ENCODE data around the gene OTUD7B.

OTUD7B gene

DNA sequence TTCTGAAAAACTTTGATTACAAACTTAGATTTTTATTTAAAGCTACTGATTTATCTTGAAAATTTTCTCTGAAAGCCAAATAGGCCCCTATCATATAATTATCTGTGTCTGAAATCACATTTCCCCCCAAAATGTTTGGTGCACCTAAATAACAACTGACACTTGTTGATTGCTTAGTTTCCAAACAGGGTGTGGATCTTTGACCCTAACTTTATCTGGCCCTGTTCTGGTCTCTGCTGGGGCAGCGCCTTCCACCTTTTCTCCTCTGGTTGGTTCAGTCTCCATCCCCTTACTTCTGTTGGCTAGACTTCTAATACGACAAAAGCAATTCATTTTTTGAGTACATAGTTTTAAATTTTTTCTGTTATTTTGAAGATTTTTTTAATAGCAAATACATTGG lies 10.2 kb upstream of the OTUD7B start:
- Histone ChIP-seq H3K27me3 (replicated peaks; ENCODE audit: control insufficient read depth, insufficient read depth, low read length) (no peaks in the 10 kb centered on the region), H3K4me3 (replicated peaks; ENCODE audit: low read depth, low read length) (no peak overlapping the region), H3K36me3 (ENCODE audit: control insufficient read depth, insufficient read depth, low read length) (no peaks in the 10 kb centered on the region)
- no peak for DNase-seq (ENCODE audit: extremely low read depth, insufficient read length)
- TF ChIP-seq, protein P1, sequence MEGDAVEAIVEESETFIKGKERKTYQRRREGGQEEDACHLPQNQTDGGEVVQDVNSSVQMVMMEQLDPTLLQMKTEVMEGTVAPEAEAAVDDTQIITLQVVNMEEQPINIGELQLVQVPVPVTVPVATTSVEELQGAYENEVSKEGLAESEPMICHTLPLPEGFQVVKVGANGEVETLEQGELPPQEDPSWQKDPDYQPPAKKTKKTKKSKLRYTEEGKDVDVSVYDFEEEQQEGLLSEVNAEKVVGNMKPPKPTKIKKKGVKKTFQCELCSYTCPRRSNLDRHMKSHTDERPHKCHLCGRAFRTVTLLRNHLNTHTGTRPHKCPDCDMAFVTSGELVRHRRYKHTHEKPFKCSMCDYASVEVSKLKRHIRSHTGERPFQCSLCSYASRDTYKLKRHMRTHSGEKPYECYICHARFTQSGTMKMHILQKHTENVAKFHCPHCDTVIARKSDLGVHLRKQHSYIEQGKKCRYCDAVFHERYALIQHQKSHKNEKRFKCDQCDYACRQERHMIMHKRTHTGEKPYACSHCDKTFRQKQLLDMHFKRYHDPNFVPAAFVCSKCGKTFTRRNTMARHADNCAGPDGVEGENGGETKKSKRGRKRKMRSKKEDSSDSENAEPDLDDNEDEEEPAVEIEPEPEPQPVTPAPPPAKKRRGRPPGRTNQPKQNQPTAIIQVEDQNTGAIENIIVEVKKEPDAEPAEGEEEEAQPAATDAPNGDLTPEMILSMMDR (IDR thresholded peaks at IDR 0.05; ENCODE audit: insufficient read depth, low read length, poor library complexity, severe bottlenecking), result no peak

DNA sequence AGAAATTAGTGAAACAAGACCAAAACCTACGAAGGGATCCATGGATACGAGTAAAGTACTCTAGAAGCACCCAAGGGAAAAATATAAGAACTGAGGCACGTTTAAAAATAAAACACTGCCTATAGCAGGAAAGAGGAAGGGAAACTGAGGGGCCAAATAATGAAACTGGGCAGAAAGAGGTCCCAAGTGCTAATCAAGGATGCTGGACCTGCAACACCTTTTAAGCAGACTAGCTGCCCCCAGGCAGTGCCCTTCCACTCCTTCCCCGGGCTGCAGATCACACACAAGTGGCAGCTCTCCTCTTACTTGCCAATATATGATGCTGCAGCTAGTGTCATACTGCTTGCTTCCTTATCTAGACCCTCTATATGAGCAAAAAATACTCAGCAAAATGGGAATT lies 7.6 kb upstream of the OTUD7B start:
- no peak overlapping the region for H3K4me3 ChIP-seq (replicated peaks; ENCODE audit: low read depth, low read length)
- no peak for DNase-seq (ENCODE audit: extremely low read depth, insufficient read length)
- no peaks in the 10 kb centered on the region for H3K27me3 ChIP-seq (replicated peaks; ENCODE audit: control insufficient read depth, insufficient read depth, low read length)
- TF ChIP-seq, protein P1 (IDR thresholded peaks at IDR 0.05; ENCODE audit: insufficient read depth, low read length, poor library complexity, severe bottlenecking), result no peak
- H3K36me3 ChIP-seq (ENCODE audit: control insufficient read depth, insufficient read depth, low read length), result no peaks in the 10 kb centered on the region

DNA sequence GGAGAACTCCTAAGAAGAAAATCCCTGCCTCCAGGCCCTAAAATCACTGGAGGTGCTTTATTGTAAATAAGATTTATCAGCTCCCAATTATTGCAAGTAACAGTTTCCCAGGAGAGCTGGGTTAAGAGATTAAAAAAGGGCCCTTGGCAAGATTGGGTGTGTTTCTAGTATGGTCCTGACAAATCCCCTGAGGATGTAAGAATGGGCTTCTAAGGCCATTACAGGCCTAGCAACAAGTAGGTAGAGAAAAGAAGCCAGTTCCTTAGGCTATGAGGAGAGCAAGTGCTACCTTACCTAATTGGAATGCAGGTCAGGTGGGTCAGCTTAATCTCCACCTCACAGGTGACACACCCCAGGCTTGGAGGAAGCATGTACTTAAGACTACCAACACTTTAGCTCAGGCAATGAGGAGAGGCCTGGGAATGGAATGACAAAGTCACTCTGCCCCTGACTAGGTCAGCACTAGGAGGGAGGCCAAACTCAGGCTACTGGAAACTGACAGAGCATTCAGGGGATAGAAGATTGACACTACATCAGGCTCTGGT lies 6.8 kb upstream of the OTUD7B start:
- H3K4me3 ChIP-seq (replicated peaks; ENCODE audit: low read depth, low read length), result no peak overlapping the region
- TF ChIP-seq, protein P1 (IDR thresholded peaks at IDR 0.05; ENCODE audit: insufficient read depth, low read length, poor library complexity, severe bottlenecking), result no peak
- no peaks in the 10 kb centered on the region for H3K27me3 ChIP-seq (replicated peaks; ENCODE audit: control insufficient read depth, insufficient read depth, low read length)
- H3K36me3 ChIP-seq (ENCODE audit: control insufficient read depth, insufficient read depth, low read length), result no peaks in the 10 kb centered on the region
- no peak for DNase-seq (ENCODE audit: extremely low read depth, insufficient read length)

DNA sequence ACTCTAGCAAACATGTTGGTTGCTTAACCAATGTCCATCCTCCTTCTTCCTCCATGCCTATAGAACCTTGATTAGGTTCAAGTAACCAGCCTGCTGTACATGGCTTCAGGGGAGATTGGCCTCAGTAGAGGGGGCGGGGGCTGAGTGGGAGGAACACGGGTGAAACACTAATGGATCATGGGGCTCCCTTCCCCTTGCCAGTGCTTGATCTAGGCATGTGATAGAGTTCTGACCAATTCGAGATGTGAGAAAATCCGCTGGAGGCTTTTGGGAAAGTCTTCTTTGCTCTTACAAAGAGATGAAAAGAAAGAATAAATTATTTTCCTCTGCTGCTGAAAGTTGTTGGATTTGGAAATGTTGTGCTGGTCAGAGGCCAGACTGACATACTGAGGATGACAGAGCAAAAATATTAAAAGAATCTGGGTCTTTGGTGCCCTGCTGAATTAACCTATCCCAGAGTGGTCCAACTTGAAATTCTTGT lies 5.2 kb upstream of the OTUD7B start:
- H3K36me3 ChIP-seq (ENCODE audit: control insufficient read depth, insufficient read depth, low read length), result no peaks in the 10 kb centered on the region
- no peak overlapping the region for H3K4me3 ChIP-seq (replicated peaks; ENCODE audit: low read depth, low read length)
- no peak for DNase-seq (ENCODE audit: extremely low read depth, insufficient read length)
- TF ChIP-seq, protein P1 (IDR thresholded peaks at IDR 0.05; ENCODE audit: insufficient read depth, low read length, poor library complexity, severe bottlenecking), result no peak
- H3K27me3 ChIP-seq (replicated peaks; ENCODE audit: control insufficient read depth, insufficient read depth, low read length), result no peaks in the 10 kb centered on the region

DNA sequence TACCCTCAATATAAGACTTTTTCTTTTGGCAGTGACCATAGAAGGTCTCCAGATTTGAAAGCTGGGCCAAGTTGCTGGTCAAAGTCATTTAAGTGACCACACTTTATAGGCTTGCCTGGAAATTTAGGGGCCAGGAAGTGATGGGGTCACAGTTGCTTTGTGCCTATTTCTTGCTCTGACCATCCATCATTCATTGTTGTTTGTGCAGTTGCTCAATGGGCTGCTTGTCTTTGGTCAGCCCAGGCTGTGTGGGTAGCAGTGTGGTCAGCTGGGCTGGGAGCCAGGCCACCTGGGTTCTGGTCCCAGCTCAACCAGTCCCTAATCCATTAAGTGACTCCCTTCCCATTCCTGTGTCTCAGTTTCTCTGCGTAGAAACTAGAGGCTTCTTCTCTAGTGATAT lies 2.1 kb upstream of the OTUD7B start:
- Histone ChIP-seq H3K4me3 (replicated peaks; ENCODE audit: low read depth, low read length) (no peak overlapping the region), H3K36me3 (ENCODE audit: control insufficient read depth, insufficient read depth, low read length) (no peaks in the 10 kb centered on the region), H3K27me3 (replicated peaks; ENCODE audit: control insufficient read depth, insufficient read depth, low read length) (no peaks in the 10 kb centered on the region)
- TF ChIP-seq, protein P1 (IDR thresholded peaks at IDR 0.05; ENCODE audit: insufficient read depth, low read length, poor library complexity, severe bottlenecking), result no peak
- no peak for DNase-seq (ENCODE audit: extremely low read depth, insufficient read length)

Data from GM06990 (cell line).